ENCODE results near the gene IL3RA.
"Not testable (repeated sequence)": the region's sequence is repeated elsewhere in the genome, so short reads cannot be mapped to it uniquely, and the experiment has no call there.

IL3RA gene

GRCh38 chrX:1336331-1336943, at the start of gene IL3RA:
Gene IL3RA (plus strand): TSS chrX:1336785. CDS start chrX:1341766, 4,981 bp downstream.
- peak in 23 of 51 donors; percentile 1 to 37 (median 11) for DNase-seq

GRCh38 chrX:1289535-1289934, 47.0 kb upstream of the IL3RA start:
- no peak for DNase-seq

GRCh38 chrX:1291110-1291740, 45.4 kb upstream of the IL3RA start:
- DNase-seq, result no peak

- no peak for DNase-seq
Observed at GRCh38 chrX:1292575-1293290, 43.9 kb upstream of the IL3RA start.

- DNase-seq, result no peak
Observed at GRCh38 chrX:1294301-1295067, 42.1 kb upstream of the IL3RA start.

- no peak for DNase-seq
Observed at GRCh38 chrX:1295550-1295949, 41.0 kb upstream of the IL3RA start.

GRCh38 chrX:1297591-1297990, 39.0 kb upstream of the IL3RA start:
- not testable (repeated sequence) for DNase-seq

- no peak for DNase-seq
Observed at GRCh38 chrX:1300449-1300848, 36.1 kb upstream of the IL3RA start.

- no peak for DNase-seq
Observed at GRCh38 chrX:1305411-1305810, 31.2 kb upstream of the IL3RA start.

GRCh38 chrX:1306909-1307625, 29.5 kb upstream of the IL3RA start:
- DNase-seq, result no peak

- DNase-seq, result no peak
Observed at GRCh38 chrX:1307626-1308340, 28.8 kb upstream of the IL3RA start.

GRCh38 chrX:1308476-1308875, 28.1 kb upstream of the IL3RA start:
- DNase-seq, result no peak

- DNase-seq, result not testable (repeated sequence)
Observed at GRCh38 chrX:1308917-1309316, 27.7 kb upstream of the IL3RA start.

- DNase-seq, result no peak
Observed at GRCh38 chrX:1313788-1314187, 22.8 kb upstream of the IL3RA start.

GRCh38 chrX:1316527-1316926, 20.1 kb upstream of the IL3RA start:
- peak in 29 of 51 donors; percentile 1 to 49 (median 15) for DNase-seq

- no peak for DNase-seq
Observed at GRCh38 chrX:1321674-1322073, 14.9 kb upstream of the IL3RA start.

- no peak for DNase-seq
Observed at GRCh38 chrX:1322393-1322792, 14.2 kb upstream of the IL3RA start.

GRCh38 chrX:1323315-1323714, 13.3 kb upstream of the IL3RA start:
- peak in 10 of 51 donors; percentile 2 to 14 (median 4) for DNase-seq

GRCh38 chrX:1325515-1326116, 11.0 kb upstream of the IL3RA start:
- DNase-seq, result no peak

- no peak for DNase-seq
Observed at GRCh38 chrX:1327651-1328304, 8.8 kb upstream of the IL3RA start.

Measured in hypothalamus (tissue), 51 donors.